HepG2 (cell line): ENCODE measurements around the gene FBXO39. TPM values are rescaled to one million over a fixed set of nuclear protein-coding genes. Genes with fewer than 3 reads are reported as not detected.

Experiments used
- ATAC-seq: fragments of 200-7000 bp; cut with Tn5 transposase; 3 replicates; pipeline ENCODE4 v1.9.1; 2020; ENCODE audit warnings: mild to moderate bottlenecking, moderate library complexity
- BruUV-seq: library from RNA; stranded (reverse); fragments of 400-500 nt; replicated peaks from 2 replicates; lab custom pipeline; 2021; lab: Mats Ljungman, UMichigan
- CTCF ChIA-PET: fragments of 300-600 bp; formaldehyde crosslinking; extraction: SDS; loops from one replicate; lab custom pipeline; 2021; ENCODE audit warnings: low total read pairs, inconsistent platforms, low intra/inter-chr PET ratio; lab: Yijun Ruan, JAX
- POLR2A ChIA-PET: fragments of 350-600 bp; sonication (Branson Sonifier 250); formaldehyde crosslinking; loops from one replicate; lab custom pipeline; 2020; ENCODE audit warnings: antibody characterized with exemption, inconsistent platforms; lab: Yijun Ruan, JAX
- DNase-seq: peaks from one replicate; pipeline ENCODE4 v3.0.0-alpha.2; 2015; ENCODE audit warnings: low spot score
- FAIRE-seq: peaks from 3 replicates; lab custom pipeline; 2011; peaks lifted over from hg19 to GRCh38; lab: Jason Lieb, UNC
- H2AFZ ChIP-seq: one replicate; pipeline ENCODE4 v1.6.1; 2011; ENCODE audit warnings: low read length, inconsistent platforms
- H3K27ac ChIP-seq: fragments of 300-600 bp; 3 replicates; pipeline ENCODE4 v1.8.0; 2011; ENCODE audit warnings: mixed run types, mild to moderate bottlenecking, mixed read lengths, low read length, inconsistent platforms; ENCODE audit not compliant: insufficient read depth; ENCODE audit errors: extremely low read length
- H3K27me3 ChIP-seq, 2 experiments: fragments of 200-600 bp in 1 of 2; 2 replicates in 1 of 2; 3 replicates in 1 of 2; pipeline versions ENCODE4 v1.6.0 to v1.8.0; 2011; ENCODE audit warnings: low read length in 2 of 2, mild to moderate bottlenecking in 2 of 2, moderate library complexity in 2 of 2, inconsistent platforms in 1 of 2; ENCODE audit not compliant: insufficient read depth in 2 of 2, control insufficient read depth in 1 of 2
- H3K36me3 ChIP-seq, 2 experiments: fragments of 200-600 bp in 1 of 2; replicated peaks in 1 of 2; 2 replicates in 1 of 2; 3 replicates in 1 of 2; pipeline versions ENCODE4 v1.5.1 to v1.8.0; 2011; ENCODE audit warnings: low read length in 2 of 2, inconsistent platforms in 1 of 2; ENCODE audit not compliant: insufficient read depth in 2 of 2, control insufficient read depth in 1 of 2
- H3K4me1 ChIP-seq: 2 replicates; pipeline ENCODE4 v1.5.1; 2012; ENCODE audit warnings: low read length, inconsistent platforms; ENCODE audit not compliant: insufficient read depth
- H3K4me2 ChIP-seq: 2 replicates; pipeline ENCODE4 v1.6.0; 2011; ENCODE audit warnings: low read depth, low read length, inconsistent platforms
- H3K4me3 ChIP-seq, 3 experiments: fragments of 200-600 bp in 1 of 3; sonication (generic), shearing (Covaris generic) in 1 of 3; replicated peaks in 1 of 3; 2 replicates each; pipeline ENCODE4 v1.5.1; 2011 to 2016; ENCODE audit warnings: low read length in 3 of 3, inconsistent platforms in 2 of 3, low read depth in 2 of 3, mild to moderate bottlenecking in 2 of 3, control low read depth in 1 of 3, mixed read lengths in 1 of 3; ENCODE audit not compliant: insufficient read depth in 1 of 3
- H3K79me2 ChIP-seq: one replicate; pipeline ENCODE4 v1.6.1; 2011; ENCODE audit warnings: low read length, inconsistent platforms; ENCODE audit not compliant: insufficient read depth
- H3K9ac ChIP-seq: 2 replicates; pipeline ENCODE4 v1.6.0; 2011; ENCODE audit warnings: mild to moderate bottlenecking, low read depth, low read length, inconsistent platforms; ENCODE audit not compliant: insufficient read depth
- H3K9me3 ChIP-seq: 2 replicates; pipeline ENCODE4 v1.5.1; 2012; ENCODE audit warnings: mild to moderate bottlenecking, low read length
- H4K20me1 ChIP-seq: 2 replicates; pipeline ENCODE4 v1.6.0; 2011; ENCODE audit warnings: inconsistent platforms, mild to moderate bottlenecking, low read length, moderate library complexity; ENCODE audit not compliant: insufficient read depth
- ATF4 ChIP-seq, 2 experiments: fragments of 450-650 bp in 1 of 2; sonication (generic) in 1 of 2; formaldehyde crosslinking; IDR thresholded peaks; 2 replicates each; pipeline versions ENCODE4 v1.5.0 to v1.8.0; 2020 to 2022; ENCODE audit warnings: mild to moderate bottlenecking in 1 of 2, missing genetic modification reagents in 1 of 2
- BHLHE40 ChIP-seq: IDR thresholded peaks from 2 replicates; pipeline ENCODE4 v1.6.1; 2011; ENCODE audit warnings: low read length, improper control_type of control experiment
- CENPT ChIP-seq: sonication (generic); formaldehyde crosslinking; IDR thresholded peaks from 2 replicates; pipeline ENCODE4 v1.8.0; 2022; ENCODE audit warnings: low read depth, mild to moderate bottlenecking, moderate library complexity, missing genetic modification reagents
- GATAD2A ChIP-seq: IDR thresholded peaks from 2 replicates; pipeline ENCODE4 v1.6.1; 2016
- IKZF4 ChIP-seq: sonication (generic); formaldehyde crosslinking; IDR thresholded peaks from 2 replicates; pipeline ENCODE4 v1.5.1; 2020; ENCODE audit warnings: borderline replicate concordance, mild to moderate bottlenecking, low read depth, missing genetic modification reagents; ENCODE audit errors: not compliant biosample characterization
- MAFG ChIP-seq: sonication (generic); formaldehyde crosslinking; IDR thresholded peaks from 2 replicates; pipeline ENCODE4 v1.5.1; 2020; ENCODE audit warnings: mild to moderate bottlenecking, missing genetic modification reagents
- MIER3 ChIP-seq: IDR thresholded peaks from 2 replicates; pipeline ENCODE4 v1.6.1; 2016; ENCODE audit warnings: missing compliant biosample characterization, borderline replicate concordance
- MNT ChIP-seq: fragments of 450-650 bp; IDR thresholded peaks from 2 replicates; pipeline ENCODE4 v1.6.1; 2016
- NR2F2 ChIP-seq: IDR thresholded peaks from 2 replicates; pipeline ENCODE4 v1.6.1; 2012; ENCODE audit warnings: low read depth, inconsistent platforms, borderline replicate concordance
- SAP130 ChIP-seq: IDR thresholded peaks from 2 replicates; pipeline ENCODE4 v1.6.1; 2016; ENCODE audit warnings: low read depth
- SMAD9 ChIP-seq: sonication (generic); formaldehyde crosslinking; IDR thresholded peaks from 2 replicates; pipeline ENCODE4 v1.5.1; 2020; ENCODE audit warnings: mild to moderate bottlenecking, missing genetic modification reagents
- TAF15 ChIP-seq: fragments of 200-400 bp; formaldehyde crosslinking; IDR thresholded peaks from one replicate; pipeline ENCODE4 v1.6.1; 2018; ENCODE audit warnings: mild to moderate bottlenecking, low read depth, low read length; ENCODE audit not compliant: poor library complexity, severe bottlenecking
- TBP ChIP-seq: sonication (generic); formaldehyde crosslinking; IDR thresholded peaks from 2 replicates; pipeline ENCODE4 v1.5.0; 2020; ENCODE audit warnings: missing genetic modification reagents
- ZNF253 ChIP-seq: sonication (generic); formaldehyde crosslinking; IDR thresholded peaks from 2 replicates; pipeline ENCODE4 v1.8.0; 2022; ENCODE audit warnings: mild to moderate bottlenecking, missing genetic modification reagents, borderline replicate concordance
- ZNF530 ChIP-seq: sonication (generic); formaldehyde crosslinking; IDR thresholded peaks from 2 replicates; pipeline ENCODE4 v1.5.0; 2020; ENCODE audit warnings: low read depth, mild to moderate bottlenecking, missing genetic modification reagents
- ZNF747 ChIP-seq: sonication (generic); formaldehyde crosslinking; IDR thresholded peaks from 2 replicates; pipeline ENCODE4 v1.8.1; 2023; ENCODE audit warnings: missing genetic modification reagents, mild to moderate bottlenecking, borderline replicate concordance
- WGBS: methylation state at CpG from one replicate; pipeline ENCODE4 v1.1.6; 2017; ENCODE audit warnings: low lambda C conversion rate; 5-methylcytosine and 5-hydroxymethylcytosine counted together
- in situ Hi-C: cut with HindIII; loops from 2 replicates; pipeline ENCODE4 v1.10.0; 2017; ENCODE audit warnings: low pct_unique_long_range_greater_than_20kb; ENCODE audit not compliant: extremely low pct_ligation_motif_present
- intact Hi-C: fragments of 100-400 bp; cut with micrococcal nuclease; formaldehyde crosslinking; loops from one replicate; pipeline ENCODE4 v1.10.0; 2022; ENCODE audit not compliant: unreplicated experiment
- polyA plus RNA-seq, 8 experiments: library from polyadenylated mRNA; depleted of rRNA in 3 of 8; stranded (reverse) in 7 of 8; unstranded in 1 of 8; fragments of >200 nt; fragmentation: Illumina TruSeq in 4 of 8; extraction: Trizol in 4 of 8; gene quantifications; 2 replicates each; pipeline versions ENCODE4 v1.2.1 to v1.2.3, GENCODE V29; 2011 to 2016; ENCODE audit warnings: low read depth in 4 of 8, missing spikeins in 1 of 8, mixed read lengths in 1 of 8; ENCODE audit not compliant: insufficient read depth in 1 of 8
- total RNA-seq, 5 experiments: library from RNA; depleted of rRNA; stranded (reverse); fragments of >200 nt; fragmentation: Illumina TruSeq; extraction: Trizol; gene quantifications; 2 replicates each; pipeline ENCODE4 v1.2.3, GENCODE V29; 2016; ENCODE audit warnings: low read depth in 1 of 5
- TF ChIP-seq, protein P1 (sequence below): sonication (generic); formaldehyde crosslinking; IDR thresholded peaks from 2 replicates; pipeline ENCODE4 v1.9.0; 2021; ENCODE audit warnings: missing genetic modification reagents, borderline replicate concordance

The FBXO39 gene
- total and polyA plus RNA-seq, 2 of the 13 experiments (the other 11 are each of a cell fraction or from before 2014, with no cell fraction given): 0.09 TPM; not detected in 1

- peak; percentile 69 for ATAC-seq
- Histone ChIP-seq H3K9ac (no peak overlapping the region), H3K79me2 (no peaks in the 10 kb centered on the region), H3K36me3 (no peaks in the 10 kb centered on the region), H2AFZ (peak overlapping the region; percentile 88), H3K27ac (no peak overlapping the region), H3K27me3 (no peaks in the 10 kb centered on the region), H3K4me2 (peak overlapping the region; percentile 80), H3K4me1 (peaks cover 19% of the 10 kb centered on the region), H3K9me3 (no peaks in the 10 kb centered on the region), H4K20me1 (no peaks in the 10 kb centered on the region), H3K4me3 (0 out of 6 replicates have a peak overlapping the region, but pooled peaks of 1 of the 3 experiments have one; percentile 30)
- no peak for DNase-seq
- intact Hi-C loops: no loop called here
- ChIA-PET CTCF (no interaction called here), POLR2A (interaction anchor here (2.0 kb wide), 1 partner anchor 16 kb away, joined by 9 read pairs; no protein-coding TSS in a partner anchor)
- no peak for FAIRE-seq
- 22% methylated on average over 8 of the region's 9 CpGs for WGBS
- peak; percentile 73 for TF ChIP-seq BHLHE40
- no peak for TF ChIP-seq ZNF747 (CRISPR knock-in tag)
- no peak for TF ChIP-seq MAFG (CRISPR knock-in tag)
- no peak for TF ChIP-seq ATF4 (CRISPR knock-in tag; IDR thresholded peaks at IDR 0.05)
- no peak for TF ChIP-seq ZNF530
- no peak for TF ChIP-seq TBP
- TF ChIP-seq GATAD2A (CRISPR knock-in tag): 0 out of 2 replicates have a peak, but pooled peaks have one; percentile 11
- TF ChIP-seq IKZF4 (CRISPR knock-in tag): no peak
- no peak for TF ChIP-seq SMAD9
- 0 out of 2 replicates have a peak, but pooled peaks have one; percentile 11 for TF ChIP-seq SAP130 (CRISPR knock-in tag)
- no peak for TF ChIP-seq TAF15
- TF ChIP-seq, protein P1, sequence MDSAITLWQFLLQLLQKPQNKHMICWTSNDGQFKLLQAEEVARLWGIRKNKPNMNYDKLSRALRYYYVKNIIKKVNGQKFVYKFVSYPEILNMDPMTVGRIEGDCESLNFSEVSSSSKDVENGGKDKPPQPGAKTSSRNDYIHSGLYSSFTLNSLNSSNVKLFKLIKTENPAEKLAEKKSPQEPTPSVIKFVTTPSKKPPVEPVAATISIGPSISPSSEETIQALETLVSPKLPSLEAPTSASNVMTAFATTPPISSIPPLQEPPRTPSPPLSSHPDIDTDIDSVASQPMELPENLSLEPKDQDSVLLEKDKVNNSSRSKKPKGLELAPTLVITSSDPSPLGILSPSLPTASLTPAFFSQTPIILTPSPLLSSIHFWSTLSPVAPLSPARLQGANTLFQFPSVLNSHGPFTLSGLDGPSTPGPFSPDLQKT: no peak
- TF ChIP-seq MIER3 (CRISPR knock-in tag): no peak
- TF ChIP-seq NR2F2: no peak
- TF ChIP-seq MNT: no peak
- TF ChIP-seq CENPT (CRISPR knock-in tag): no peak
- TF ChIP-seq ZNF253: no peak
- BruUV-seq: no TSS peak
- in situ Hi-C loops: no loop called here
Measured at GRCh38 chr17:6812295-6812694, 36.3 kb downstream of the FBXO39 start.
